ENCODE data around the gene DDHD1.

- TF ChIP-seq CTCF (IDR thresholded peaks at IDR 0.05), result no peak
- no peak for TF ChIP-seq POLR2A (IDR thresholded peaks at IDR 0.05)
These were observed 116.1 kb downstream of the DDHD1 start for GRCh38 chr14:53037016-53037415.

Data from Peyer's patch (tissue), 4 donors.